ENCODE data around the gene TRIM41.

Gene TRIM41

DNA sequence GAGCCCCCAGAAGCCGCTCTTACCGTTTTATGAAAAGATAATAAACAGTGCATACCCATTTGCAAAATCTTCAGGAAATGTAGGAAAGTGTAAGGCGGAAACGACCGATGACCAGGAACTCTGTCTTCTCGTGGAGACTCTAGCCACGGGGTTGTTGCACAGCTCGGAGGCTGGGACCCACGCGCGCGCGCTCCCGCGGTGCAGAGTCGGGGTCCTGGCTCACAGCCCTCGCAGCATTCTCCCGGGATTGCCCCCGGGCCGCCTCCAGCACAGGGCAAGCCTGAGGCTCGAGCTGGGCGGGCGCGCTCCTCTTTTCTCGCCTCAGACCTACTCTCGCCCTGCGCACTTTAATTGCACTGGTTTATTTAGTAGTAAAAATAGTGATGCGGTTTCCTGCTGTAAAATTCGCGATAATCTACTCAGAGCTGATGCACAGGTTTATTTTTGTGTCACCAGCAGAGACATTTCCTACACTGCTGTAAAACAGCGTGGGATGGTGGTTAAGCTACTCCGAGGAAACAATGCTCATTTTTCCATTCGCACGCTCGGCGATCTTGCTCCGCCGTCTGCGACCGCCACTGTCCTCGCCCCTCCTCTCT is 33.6 kb upstream of the TRIM41 start:
- in situ Hi-C loops (cut with HindIII; ENCODE audit: low sequenced_read_pairs) = no loop called here
- H3K4me3 ChIP-seq (ENCODE audit: low read depth, low read length) = peak overlapping the region; percentile 88
- no peak for TF ChIP-seq CTCF (IDR thresholded peaks at IDR 0.05; ENCODE audit: low read depth, low read length, missing control alignments)
- DNase-seq (ENCODE audit: low read depth) = no peak

GRCh38 chr5:181189962-181190710 is 32.9 kb upstream of the TRIM41 start:
- no peak for TF ChIP-seq CTCF (IDR thresholded peaks at IDR 0.05; ENCODE audit: low read depth, low read length, missing control alignments)
- in situ Hi-C loops (cut with HindIII; ENCODE audit: low sequenced_read_pairs) = loop anchor here (10.0 kb wide), 1 partner anchor 405 kb away; no protein-coding TSS in a partner anchor
- peak overlapping the region; percentile 88 for H3K4me3 ChIP-seq (ENCODE audit: low read depth, low read length)
- DNase-seq (ENCODE audit: low read depth) = no peak

DNA sequence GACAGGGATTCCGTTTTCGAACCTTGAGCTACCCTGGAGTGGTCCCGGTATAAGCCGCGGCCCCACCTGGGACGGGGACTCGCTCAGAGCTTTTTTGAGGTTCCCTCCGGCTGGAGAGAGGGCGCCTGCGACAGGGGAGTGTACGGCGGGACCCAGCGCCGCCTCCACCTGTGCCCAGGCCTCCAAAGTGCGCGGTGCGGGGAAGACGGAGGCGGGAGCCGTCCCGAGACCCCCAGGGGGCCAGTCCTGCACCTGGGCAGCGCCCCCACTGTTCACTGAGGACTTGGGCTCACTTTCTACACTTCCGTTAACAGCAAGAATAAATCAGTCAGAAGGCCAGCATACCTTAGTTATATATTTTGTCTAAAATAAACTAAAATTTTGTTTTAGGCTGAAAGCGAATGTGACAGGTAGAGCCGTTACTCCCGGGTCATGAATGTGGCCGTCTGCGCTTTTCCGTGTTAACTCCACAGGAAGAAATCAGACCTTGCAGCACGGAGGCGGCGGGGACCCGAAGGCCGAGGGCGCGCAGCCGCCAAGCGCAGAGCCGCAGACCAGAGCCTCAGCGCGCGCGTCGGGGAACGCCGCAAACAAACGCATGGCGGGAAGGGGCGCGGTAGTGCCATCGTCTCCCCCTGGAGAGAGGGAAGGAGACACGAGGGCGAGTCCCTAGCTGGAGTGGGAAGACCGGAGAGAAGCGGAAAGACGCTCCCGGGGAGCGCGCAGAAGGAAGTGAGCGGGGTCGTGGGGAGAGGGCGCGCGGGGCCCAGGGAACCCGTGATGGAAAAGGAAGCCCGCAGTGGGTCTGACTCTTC is 32.2 kb upstream of the TRIM41 start:
- in situ Hi-C loops (cut with HindIII; ENCODE audit: low sequenced_read_pairs) = loop anchor here (10.0 kb wide), 1 partner anchor 406 kb away; no protein-coding TSS in a partner anchor
- TF ChIP-seq CTCF (IDR thresholded peaks at IDR 0.05; ENCODE audit: low read depth, low read length, missing control alignments) = peak; percentile 17
- H3K4me3 ChIP-seq (ENCODE audit: low read depth, low read length) = peak overlapping the region; percentile 88
- no peak for DNase-seq (ENCODE audit: low read depth)

- H3K4me3 ChIP-seq (ENCODE audit: low read depth, low read length) = peak overlapping the region; percentile 88
- in situ Hi-C loops (cut with HindIII; ENCODE audit: low sequenced_read_pairs) = loop anchor here (10.0 kb wide), 1 partner anchor 407 kb away; no protein-coding TSS in a partner anchor
- no peak for TF ChIP-seq CTCF (IDR thresholded peaks at IDR 0.05; ENCODE audit: low read depth, low read length, missing control alignments)
- DNase-seq (ENCODE audit: low read depth) = peak; percentile 85
Observed at GRCh38 chr5:181191526-181192336, 31.4 kb upstream of the TRIM41 start.

DNA sequence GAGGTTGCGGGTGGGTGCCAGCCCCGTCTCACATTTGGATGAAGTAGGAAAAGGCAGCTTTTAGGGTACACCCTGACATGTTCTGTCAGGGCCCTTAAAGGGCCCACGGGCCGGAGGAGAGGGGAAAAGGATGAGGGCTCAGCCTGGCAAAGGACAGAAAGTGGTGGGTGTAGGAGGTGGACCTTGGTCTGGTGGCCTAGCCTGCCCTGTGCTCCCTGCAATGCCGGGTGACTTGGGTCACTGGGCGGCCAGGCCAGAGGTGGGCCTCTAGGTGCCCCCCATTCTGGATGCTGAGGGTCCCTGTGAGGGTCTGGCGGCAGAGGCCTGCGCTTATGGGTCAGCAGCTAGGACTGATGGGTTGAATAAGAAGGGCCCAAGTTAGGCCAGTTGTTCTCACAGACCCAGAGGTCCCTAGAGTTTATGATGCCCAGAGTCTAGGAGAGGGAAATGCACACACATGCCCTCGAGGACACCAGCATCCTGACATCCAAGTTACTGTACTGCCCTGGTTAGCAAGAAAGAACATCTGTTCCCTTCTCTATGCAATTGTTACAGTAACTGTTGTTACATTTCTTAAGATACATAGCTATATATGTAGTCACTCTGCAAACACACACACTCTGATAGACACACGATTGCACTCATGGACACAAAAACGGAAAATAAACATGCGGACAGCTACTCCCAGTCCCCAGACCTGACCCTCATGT is 30.6 kb upstream of the TRIM41 start:
- in situ Hi-C loops (cut with HindIII; ENCODE audit: low sequenced_read_pairs) = loop anchor here (10.0 kb wide), 1 partner anchor 408 kb away; no protein-coding TSS in a partner anchor
- TF ChIP-seq CTCF (IDR thresholded peaks at IDR 0.05; ENCODE audit: low read depth, low read length, missing control alignments) = no peak
- peak overlapping the region; percentile 88 for H3K4me3 ChIP-seq (ENCODE audit: low read depth, low read length)
- DNase-seq (ENCODE audit: low read depth) = no peak

Data from astrocyte of the cerebellum (primary cell).